Lower lobe of right lung (tissue), 2 donors: ENCODE data around the gene BEX4. TPM values are rescaled to one million over a fixed set of nuclear protein-coding genes. Genes with fewer than 3 reads are reported as not detected.

Experiments
- ATAC-seq, 2 donors: fragments of 200-7000 bp; cut with Tn5 transposase; one replicate each; pipeline ENCODE4 v1.9.1; 2020 to 2022; ENCODE audit warnings: mild to moderate bottlenecking in 2 of 2, moderate library complexity in 2 of 2
- DNase-seq: peaks from one replicate; pipeline ENCODE4 v3.0.0-alpha.2; 2020
- H3K27ac ChIP-seq: fragments of 200-600 bp; one replicate; pipeline ENCODE4 v1.8.0; 2022
- H3K27me3 ChIP-seq: fragments of 200-600 bp; one replicate; pipeline ENCODE4 v1.8.0; 2022; ENCODE audit warnings: low read depth
- H3K36me3 ChIP-seq: fragments of 200-600 bp; one replicate; pipeline ENCODE4 v1.8.0; 2022; ENCODE audit warnings: mild to moderate bottlenecking
- H3K4me1 ChIP-seq: fragments of 200-600 bp; one replicate; pipeline ENCODE4 v1.8.0; 2022
- H3K4me3 ChIP-seq: fragments of 200-600 bp; one replicate; pipeline ENCODE4 v1.8.0; 2022; ENCODE audit warnings: mild to moderate bottlenecking
- H3K9me3 ChIP-seq: fragments of 200-600 bp; one replicate; pipeline ENCODE4 v1.8.0; 2022
- CTCF ChIP-seq: fragments of 200-600 bp; IDR thresholded peaks from one replicate; pipeline ENCODE4 v1.8.0; 2022; ENCODE audit warnings: antibody characterized with exemption, mild to moderate bottlenecking
- intact Hi-C: fragments of 100-400 bp; cut with DNase I; formaldehyde crosslinking; loops from one replicate; pipeline ENCODE4 v1.11.0; 2022
- total RNA-seq: library from RNA; stranded (reverse); fragmentation: NEBNext Ultra II Directional; extraction: Animal tissue kit (Norgen Biotek cat#: 25700); gene quantifications from one replicate; pipeline ENCODE4 v1.2.1, GENCODE V29; 2021
- donor health status: DM: no; HTN: yes; CAD: no; lungs with severe emphysema.

BEX4 gene
- total RNA-seq, 1 donor from 2014 or later, result 37.3 TPM

- TF ChIP-seq CTCF, result no peak
- H3K9me3 ChIP-seq, result no peaks in the 10 kb centered on the region
- H3K27ac ChIP-seq, result no peak overlapping the region
- no peaks in the 10 kb centered on the region for H3K27me3 ChIP-seq
- intact Hi-C loops, result no loop called here
- ATAC-seq (no peak), DNase-seq (no peak)
- no peaks in the 10 kb centered on the region for H3K36me3 ChIP-seq
- H3K4me3 ChIP-seq, result no peak overlapping the region
- no peaks in the 10 kb centered on the region for H3K4me1 ChIP-seq
Observed at GRCh38 chrX:103256651-103257050, 41.7 kb downstream of the BEX4 start.

GRCh38 chrX:103258275-103258674 is 43.4 kb downstream of the BEX4 start:
- DNase-seq (no peak), ATAC-seq (no peak)
- Histone ChIP-seq H3K27ac (no peak overlapping the region), H3K36me3 (no peaks in the 10 kb centered on the region), H3K4me3 (no peak overlapping the region), H3K27me3 (no peaks in the 10 kb centered on the region), H3K9me3 (no peaks in the 10 kb centered on the region), H3K4me1 (no peaks in the 10 kb centered on the region)
- TF ChIP-seq CTCF, result no peak
- intact Hi-C loops, result no loop called here

Other genes with a start within 250 kb of the BEX4 start
- 1.2 TPM for gene BEX1, start 150.9 kb upstream of the BEX4 start, total RNA-seq
- 13.5 TPM for gene NXF3, start 122.0 kb upstream of the BEX4 start, total RNA-seq
- gene TCEAL8, start 40.0 kb downstream of the BEX4 start, total RNA-seq, result 41.5 TPM
- not detected for gene TCEAL5, start 61.6 kb downstream of the BEX4 start, total RNA-seq
- gene BEX2, start 95.9 kb downstream of the BEX4 start, total RNA-seq, result 14.3 TPM
- gene TCEAL7, start 115.1 kb downstream of the BEX4 start, total RNA-seq, result 3.2 TPM
- 34.6 TPM for gene TCEAL9, start 141.4 kb downstream of the BEX4 start, total RNA-seq
- 93.9 TPM for gene BEX3, start 161.4 kb downstream of the BEX4 start, total RNA-seq